ENCODE measurements around the gene LCP2.

GRCh38 chr5:170263906-170264305 lies 33.7 kb downstream of the LCP2 start:
- TF ChIP-seq, protein P1, sequence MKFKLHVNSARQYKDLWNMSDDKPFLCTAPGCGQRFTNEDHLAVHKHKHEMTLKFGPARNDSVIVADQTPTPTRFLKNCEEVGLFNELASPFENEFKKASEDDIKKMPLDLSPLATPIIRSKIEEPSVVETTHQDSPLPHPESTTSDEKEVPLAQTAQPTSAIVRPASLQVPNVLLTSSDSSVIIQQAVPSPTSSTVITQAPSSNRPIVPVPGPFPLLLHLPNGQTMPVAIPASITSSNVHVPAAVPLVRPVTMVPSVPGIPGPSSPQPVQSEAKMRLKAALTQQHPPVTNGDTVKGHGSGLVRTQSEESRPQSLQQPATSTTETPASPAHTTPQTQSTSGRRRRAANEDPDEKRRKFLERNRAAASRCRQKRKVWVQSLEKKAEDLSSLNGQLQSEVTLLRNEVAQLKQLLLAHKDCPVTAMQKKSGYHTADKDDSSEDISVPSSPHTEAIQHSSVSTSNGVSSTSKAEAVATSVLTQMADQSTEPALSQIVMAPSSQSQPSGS (CRISPR knock-in tag; IDR thresholded peaks at IDR 0.05; ENCODE audit: borderline replicate concordance, low read depth), result no peak
- TF ChIP-seq, protein P2, sequence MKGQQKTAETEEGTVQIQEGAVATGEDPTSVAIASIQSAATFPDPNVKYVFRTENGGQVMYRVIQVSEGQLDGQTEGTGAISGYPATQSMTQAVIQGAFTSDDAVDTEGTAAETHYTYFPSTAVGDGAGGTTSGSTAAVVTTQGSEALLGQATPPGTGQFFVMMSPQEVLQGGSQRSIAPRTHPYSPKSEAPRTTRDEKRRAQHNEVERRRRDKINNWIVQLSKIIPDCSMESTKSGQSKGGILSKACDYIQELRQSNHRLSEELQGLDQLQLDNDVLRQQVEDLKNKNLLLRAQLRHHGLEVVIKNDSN (CRISPR knock-in tag; IDR thresholded peaks at IDR 0.05), result no peak

Data from WTC11 (cell line).